HT-29 (cell line): ENCODE data around the gene RABGAP1. TPM values are rescaled to one million over a fixed set of nuclear protein-coding genes. Genes with fewer than 3 reads are reported as not detected.
A peak's percentile ranks its signal among the peaks of the same experiment; 100 is the strongest.
"Not testable (repeated sequence)": the region's sequence is repeated elsewhere in the genome, so short reads cannot be mapped to it uniquely, and the experiment has no call there.

Experiments used
- DNase-seq: peaks from one replicate; pipeline ENCODE4 v3.0.0-alpha.2; 2015; ENCODE audit warnings: low spot score
- total RNA-seq: library from RNA; depleted of rRNA; stranded (reverse); fragments of >200 nt; shearing (Covaris generic); gene quantifications from 2 replicates; pipeline ENCODE4 v1.2.3, GENCODE V29; 2014; rRNA removed

The RABGAP1 gene
- total RNA-seq = 21.1 and 23.8 TPM in 2 replicates

DNA sequence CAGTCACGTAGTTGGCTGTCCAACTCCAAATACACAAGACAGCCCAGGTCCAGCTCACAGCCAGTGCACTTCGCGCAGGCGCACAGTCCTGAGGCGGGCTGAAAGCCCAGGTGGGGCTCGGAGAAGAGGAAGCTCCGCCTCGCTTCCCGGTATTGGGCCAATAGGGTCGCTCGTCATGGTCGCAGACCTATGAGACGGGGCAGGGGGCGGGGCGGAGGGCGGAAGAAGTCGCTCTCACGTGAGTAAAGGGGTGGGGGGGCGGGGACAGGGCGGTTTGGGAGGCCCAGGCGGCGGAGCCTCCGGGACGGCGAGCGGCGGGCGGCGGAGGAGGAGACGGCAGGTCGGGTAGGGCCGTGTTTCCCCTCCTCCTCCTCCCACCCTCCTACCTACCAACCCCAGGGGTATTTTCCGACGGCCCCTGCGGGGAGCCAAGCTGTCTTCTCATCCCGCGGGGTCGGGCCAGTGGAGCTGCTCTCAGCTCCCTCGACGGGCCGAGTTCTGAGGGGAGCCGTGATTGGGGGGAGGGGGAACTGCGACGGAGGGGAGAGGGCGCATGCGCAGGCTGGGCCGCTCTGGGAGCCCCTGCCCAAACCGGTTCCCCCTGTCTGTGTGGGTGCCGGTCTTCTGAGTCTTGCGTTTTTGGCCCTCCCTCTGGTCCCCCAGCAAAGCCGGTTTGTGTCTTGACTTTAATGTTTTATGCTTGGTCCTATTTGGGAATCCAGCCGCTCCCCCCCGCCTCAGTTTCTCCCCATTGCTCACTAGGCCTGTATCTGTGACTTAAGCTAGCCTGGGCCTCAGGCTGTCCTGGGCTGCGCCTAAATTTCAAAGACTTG lies at the start of gene RABGAP1:
Gene RABGAP1, plus strand, starts transcription at position 272 of the 833 bp plus-strand sequence. CDS start 16,040 bp downstream, outside the sequence.
- peak; percentile 98 for DNase-seq

GRCh38 chr9:122897969-122898368 lies 42.9 kb upstream of the RABGAP1 start:
- no peak for DNase-seq

GRCh38 chr9:122900791-122901190 lies 40.0 kb upstream of the RABGAP1 start:
- no peak for DNase-seq

- peak; percentile 70 for DNase-seq
These were observed 36.4 kb upstream of the RABGAP1 start for GRCh38 chr9:122904466-122904822.

GRCh38 chr9:122904823-122905710 lies 35.8 kb upstream of the RABGAP1 start, which contains the start of gene RC3H2:
TSS of gene RC3H2 (minus strand) at chr9:122905359. CDS start at chr9:122897509, 7,850 bp downstream.
- DNase-seq = peak; percentile 99

DNA sequence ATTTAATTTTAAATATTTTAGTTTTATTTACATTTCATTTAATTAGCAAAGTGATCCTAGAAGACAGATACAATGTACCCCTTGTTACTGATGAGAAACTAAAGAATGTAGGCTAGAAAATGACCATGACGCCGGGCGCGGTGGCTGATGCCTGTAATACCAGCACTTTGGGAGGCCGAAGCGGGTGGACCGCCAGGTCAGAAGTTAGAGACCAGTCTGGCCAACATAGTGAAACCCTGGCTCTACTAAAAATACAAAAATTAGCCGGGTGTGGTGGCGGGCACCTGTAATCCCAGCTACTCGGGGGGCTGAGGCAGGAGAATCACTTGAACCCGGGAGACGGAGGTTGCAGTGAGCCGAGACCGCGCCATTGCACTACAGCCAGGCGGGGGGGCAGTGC lies 34.7 kb upstream of the RABGAP1 start:
- DNase-seq = not testable (repeated sequence)

DNA sequence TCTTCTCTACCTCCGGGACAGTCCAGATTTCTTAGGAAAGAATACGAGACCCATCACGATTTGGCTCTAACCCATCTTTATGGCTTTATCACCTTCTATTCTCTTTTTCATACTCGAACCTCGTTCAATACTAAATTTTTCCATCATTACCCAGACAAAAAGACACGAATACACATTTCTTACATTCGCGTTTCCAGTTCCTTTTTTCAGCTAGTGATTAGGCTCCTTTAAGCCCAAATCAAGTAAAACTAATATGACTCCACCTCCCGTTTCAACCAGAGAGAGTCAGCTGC lies 28.2 kb upstream of the RABGAP1 start:
- DNase-seq = no peak

DNA sequence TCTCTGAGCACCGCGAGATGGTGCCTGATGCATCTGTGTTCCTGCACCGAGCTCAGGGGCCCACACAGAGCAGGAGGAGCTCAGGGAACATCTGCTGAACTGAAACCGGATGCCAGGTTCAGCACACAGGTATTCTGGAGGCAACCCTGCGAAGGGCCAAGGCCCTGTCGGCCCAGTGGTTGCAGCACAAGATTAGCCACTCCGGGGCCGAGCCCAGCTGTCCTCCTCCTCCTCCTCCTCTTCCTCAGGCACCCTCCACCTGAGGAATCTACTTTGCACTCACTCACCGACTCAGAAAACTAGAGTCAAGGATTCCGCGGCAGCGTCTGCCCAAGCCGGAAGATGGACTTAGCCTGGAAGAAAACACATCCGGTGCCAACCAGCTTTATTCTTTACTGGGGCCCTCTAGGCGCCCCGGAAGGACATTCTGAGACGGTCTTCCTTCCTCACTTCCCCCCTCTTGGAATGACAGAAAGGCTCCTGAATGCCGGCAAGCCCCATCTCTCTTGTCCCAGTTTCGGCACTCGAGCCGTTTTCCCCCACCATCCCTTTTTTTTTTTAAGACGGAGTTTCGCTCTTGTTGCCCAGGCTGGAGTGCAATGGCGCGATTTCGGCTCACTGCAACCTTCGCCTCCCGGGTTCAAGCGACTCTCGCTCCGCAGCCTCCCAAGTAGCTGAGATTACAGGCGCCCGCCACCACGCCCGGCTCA lies 27.7 kb upstream of the RABGAP1 start, which contains the start of gene ZBTB6:
Gene ZBTB6, minus strand, starts transcription at position 360 of the 710 bp plus-strand sequence. CDS start 1,251 bp downstream, outside the sequence.
- DNase-seq = peak; percentile 90

DNA sequence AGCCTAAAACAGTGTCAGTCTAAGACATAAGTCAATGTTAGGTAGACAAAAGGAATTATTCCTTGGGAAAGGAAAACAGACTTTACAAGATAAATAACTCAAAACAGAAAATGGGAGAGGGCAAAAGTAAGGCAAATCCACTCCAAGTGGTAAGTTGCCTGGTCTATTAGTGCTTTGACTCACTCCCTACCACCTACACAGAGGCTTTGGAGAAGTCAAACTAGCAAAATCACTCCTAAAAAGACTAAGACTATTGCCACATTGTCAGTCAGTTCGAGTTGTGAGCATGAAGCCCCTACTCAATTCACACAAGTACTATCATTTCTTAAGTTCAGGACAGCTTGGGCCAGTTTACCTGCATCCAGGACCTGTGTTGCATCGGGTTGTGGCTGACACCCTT lies 22.5 kb upstream of the RABGAP1 start:
- DNase-seq = no peak

GRCh38 chr9:122922713-122923112 lies 18.1 kb upstream of the RABGAP1 start:
- no peak for DNase-seq

- DNase-seq = no peak
These were observed 16.9 kb upstream of the RABGAP1 start for GRCh38 chr9:122923947-122924346.

DNA sequence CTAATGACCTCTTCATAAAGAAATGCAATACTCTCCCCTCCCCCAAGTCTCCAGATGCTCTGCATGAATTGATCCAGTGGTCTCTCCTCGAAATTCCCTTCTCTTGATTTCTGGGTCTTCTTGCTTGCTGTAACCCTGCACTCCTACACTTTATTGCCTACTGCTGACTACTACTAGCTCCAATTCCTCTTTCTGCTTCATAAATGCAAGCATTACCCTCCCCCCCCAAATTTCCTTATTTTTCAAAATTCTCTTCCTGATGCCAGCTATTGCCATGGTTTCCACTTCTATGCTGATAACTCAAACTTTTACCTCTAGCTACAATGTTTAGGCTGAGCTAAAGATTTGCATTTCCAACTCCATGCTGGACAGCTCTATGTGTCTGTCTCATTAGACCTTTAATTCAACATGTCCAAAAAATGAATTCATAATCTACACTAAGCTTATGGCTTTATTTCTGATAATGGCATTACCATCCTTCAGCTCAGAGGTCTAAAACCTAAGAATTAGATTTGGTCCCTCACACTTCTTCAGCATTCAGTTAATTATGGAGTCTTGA lies 10.9 kb upstream of the RABGAP1 start:
- no peak for DNase-seq

DNA sequence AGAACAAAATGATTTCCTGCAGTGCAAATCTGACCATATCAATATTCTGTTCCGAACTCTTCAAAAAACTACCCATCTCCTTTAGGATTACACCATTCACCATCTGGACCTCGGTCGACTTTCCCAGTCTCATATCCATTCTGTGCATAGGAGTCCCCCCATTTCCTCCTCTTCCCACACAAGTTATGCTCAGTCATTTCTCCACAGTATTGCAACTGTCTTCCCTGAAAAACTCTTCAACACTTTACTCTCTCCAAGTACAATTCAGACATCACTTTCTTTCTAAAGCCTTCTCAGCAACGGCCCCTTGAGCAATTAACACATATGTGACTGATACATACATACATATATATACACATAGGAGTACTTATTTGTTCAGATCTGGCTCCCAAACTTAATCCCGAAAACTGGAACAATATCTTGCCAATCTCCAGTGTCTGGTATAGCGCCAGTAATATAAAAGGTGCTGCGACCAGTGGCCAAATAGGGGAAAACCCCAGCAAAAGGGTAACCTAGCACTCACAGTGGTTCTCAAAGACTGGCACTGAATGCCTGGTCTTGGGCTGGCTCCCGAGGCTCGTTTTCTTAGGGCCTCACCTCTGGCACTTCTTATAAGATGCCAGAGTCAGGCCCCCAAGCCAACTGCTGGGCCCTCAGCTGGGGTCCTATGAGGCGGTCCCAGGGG lies 10.1 kb upstream of the RABGAP1 start:
- DNase-seq = no peak

- peak; percentile 94 for DNase-seq
These were observed 9.3 kb upstream of the RABGAP1 start, which contains the start of gene ZBTB26 for GRCh38 chr9:122931226-122932121. TSS of gene ZBTB26 (minus strand) at chr9:122931512. CDS start at chr9:122919934, 11,578 bp downstream.

DNA sequence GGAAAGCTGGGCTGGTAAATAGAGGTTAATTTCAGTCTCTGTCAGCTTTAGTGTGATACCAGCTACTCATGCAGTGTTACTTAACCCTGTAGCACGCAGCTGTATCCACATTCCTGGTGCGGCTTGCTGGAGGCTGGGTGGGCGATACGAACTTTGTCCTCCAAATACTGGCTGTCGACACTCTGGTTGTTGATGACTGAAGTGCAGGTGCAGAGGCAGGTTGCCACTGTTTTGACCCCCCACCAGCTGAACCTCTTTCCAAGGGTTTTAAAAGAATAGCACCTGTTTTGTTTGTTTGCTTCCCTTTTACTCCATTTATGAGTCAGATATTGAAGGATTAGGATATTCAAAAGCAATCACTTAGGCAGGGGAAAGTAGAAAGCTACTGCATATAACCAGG lies 4.4 kb upstream of the RABGAP1 start:
- peak; percentile 52 for DNase-seq

GRCh38 chr9:122936883-122937282 lies 3.9 kb upstream of the RABGAP1 start:
- no peak for DNase-seq

- no peak for DNase-seq
These were observed 1.2 kb upstream of the RABGAP1 start for GRCh38 chr9:122939601-122940000.

GRCh38 chr9:122940454-122940748 lies 419 bp upstream of the RABGAP1 start:
- no peak for DNase-seq

DNA sequence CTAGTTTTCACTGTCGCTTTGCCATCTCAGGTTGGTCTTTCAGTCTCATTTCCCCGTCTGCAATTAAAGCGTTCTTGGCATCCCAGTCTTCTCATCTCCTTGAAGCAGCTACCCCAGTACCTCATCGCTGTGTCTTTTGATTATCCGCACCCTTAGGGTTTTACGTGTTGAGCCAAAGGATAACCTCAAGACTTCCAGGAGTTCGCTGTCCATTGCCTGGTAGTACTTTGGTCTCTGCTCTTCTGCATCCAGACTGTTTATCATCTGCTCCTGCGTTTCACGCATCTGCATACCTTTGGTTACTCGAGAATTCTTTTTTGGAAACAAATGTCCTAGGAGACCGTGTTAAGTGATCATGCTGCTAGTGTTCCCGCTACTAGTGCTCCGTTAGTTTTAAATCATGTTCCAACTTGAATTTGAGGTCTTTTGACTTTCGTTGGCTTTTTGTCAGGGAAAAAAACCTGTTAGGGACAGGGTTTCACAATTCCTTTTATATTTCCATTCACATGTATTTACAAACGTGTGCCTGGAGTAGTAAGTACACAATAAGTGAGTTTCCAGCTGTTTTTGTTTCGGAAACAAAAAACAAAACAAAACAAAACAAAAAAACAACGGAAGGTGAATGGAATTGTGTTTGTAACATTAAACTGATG lies 888 bp downstream of the RABGAP1 start:
- peak; percentile 61 for DNase-seq
